Stomach smooth muscle (tissue), 2 donors: ENCODE measurements around the gene ST8SIA3.

Experiments used
- H3K27ac ChIP-seq: one replicate; pipeline ENCODE4 v1.7.0; 2013; ENCODE audit warnings: mild to moderate bottlenecking, low read length, inconsistent platforms
- H3K27me3 ChIP-seq, 2 donors: one replicate each; pipeline ENCODE4 v1.7.0; 2013; ENCODE audit warnings: low read length in 2 of 2; ENCODE audit not compliant: insufficient read depth in 2 of 2, control insufficient read depth in 1 of 2
- H3K36me3 ChIP-seq, 2 donors: one replicate each; pipeline ENCODE4 v1.7.0; 2013; ENCODE audit warnings: low read length in 2 of 2; ENCODE audit not compliant: control insufficient read depth in 2 of 2, insufficient read depth in 2 of 2
- H3K4me1 ChIP-seq: one replicate; pipeline ENCODE4 v1.7.0; 2013; ENCODE audit warnings: low read length; ENCODE audit not compliant: control insufficient read depth, insufficient read depth
- H3K4me3 ChIP-seq, 2 donors: one replicate each; pipeline ENCODE4 v1.7.0; 2013; ENCODE audit warnings: low read length in 2 of 2
- H3K9ac ChIP-seq, 2 donors: one replicate each; pipeline ENCODE4 v1.7.0; 2013; ENCODE audit warnings: low read length in 2 of 2, mild to moderate bottlenecking in 1 of 2
- H3K9me3 ChIP-seq, 2 donors: one replicate each; pipeline ENCODE4 v1.7.0; 2013; ENCODE audit warnings: low read length in 2 of 2; ENCODE audit not compliant: control insufficient read depth in 2 of 2
- donor health status: healthy.
- donor health status: Pancreatic carcinoma.

The ST8SIA3 gene

GRCh38 chr18:57409650-57410049 lies 57.3 kb downstream of the ST8SIA3 start:
- Histone ChIP-seq H3K36me3 (no peaks in the 10 kb centered on the region), H3K27ac (no peak overlapping the region), H3K9ac (no peak overlapping the region), H3K9me3 (no peaks in the 10 kb centered on the region), H3K4me1 (no peaks in the 10 kb centered on the region), H3K27me3 (no peaks in the 10 kb centered on the region), H3K4me3 (no peak overlapping the region)

GRCh38 chr18:57410749-57411148 lies 58.4 kb downstream of the ST8SIA3 start:
- Histone ChIP-seq H3K36me3 (no peaks in the 10 kb centered on the region), H3K9me3 (no peaks in the 10 kb centered on the region), H3K9ac (no peak overlapping the region), H3K4me1 (no peaks in the 10 kb centered on the region), H3K27me3 (no peaks in the 10 kb centered on the region), H3K27ac (no peak overlapping the region), H3K4me3 (no peak overlapping the region)

GRCh38 chr18:57416542-57416941 lies 64.2 kb downstream of the ST8SIA3 start:
- Histone ChIP-seq H3K27me3 (no peaks in the 10 kb centered on the region), H3K4me3 (no peak overlapping the region), H3K4me1 (no peaks in the 10 kb centered on the region), H3K9me3 (no peaks in the 10 kb centered on the region), H3K27ac (no peak overlapping the region), H3K36me3 (no peaks in the 10 kb centered on the region), H3K9ac (no peak overlapping the region)
